Measurements from ENCODE around the gene COA4. TPM values are rescaled to one million over a fixed set of nuclear protein-coding genes. Genes with fewer than 3 reads are reported as not detected.
"Not testable (repeated sequence)": the region's sequence is repeated elsewhere in the genome, so short reads cannot be mapped to it uniquely, and the experiment has no call there.

Gene COA4
- total RNA-seq, 1 experiment from 2014 or later, result 127 TPM

GRCh38 chr11:73888244-73888643 is 11.6 kb upstream of the COA4 start:
- peaks cover 2% of the 10 kb centered on the region for H3K36me3 ChIP-seq (ENCODE audit: control insufficient read depth, insufficient read depth, low read length)
- intact Hi-C loops (cut with micrococcal nuclease; ENCODE audit: unreplicated experiment), result no loop called here
- no peaks in the 10 kb centered on the region for H3K4me1 ChIP-seq
- no peak for TF ChIP-seq CTCF (IDR thresholded peaks at IDR 0.05; ENCODE audit: insufficient read depth in 1 of 2, low read depth in 1 of 2, low read length in 1 of 2, severe bottlenecking in 1 of 2, unreplicated experiment in 1 of 2)
- Mint-ChIP-seq H3K27me3 (ENCODE audit: insufficient read depth, unreplicated experiment) (no peaks in the 10 kb centered on the region), H3K36me3 (ENCODE audit: insufficient read depth, unreplicated experiment) (peaks cover 31% of the 10 kb centered on the region), H3K4me1 (ENCODE audit: low read depth, unreplicated experiment) (no peaks in the 10 kb centered on the region), H3K4me3 (ENCODE audit: unreplicated experiment) (no peak overlapping the region), H3K9me3 (ENCODE audit: unreplicated experiment) (peaks cover 9% of the 10 kb centered on the region), H3K27ac (ENCODE audit: unreplicated experiment) (no peak overlapping the region)
- no peak overlapping the region for H3K4me3 ChIP-seq (ENCODE audit: low read depth, low read length)
- ChIA-PET CTCF (no interaction called here), POLR2A (no interaction called here)
- no peak for DNase-seq
- H3K9me3 ChIP-seq, result no peaks in the 10 kb centered on the region
- no peaks in the 10 kb centered on the region for H3K27me3 ChIP-seq (replicated peaks; ENCODE audit: control insufficient read depth, insufficient read depth, low read length)
- BruUV-seq (replicated peaks), result no TSS peak

GRCh38 chr11:73883856-73884255 is 7.2 kb upstream of the COA4 start:
- TF ChIP-seq CTCF (IDR thresholded peaks at IDR 0.05; ENCODE audit: insufficient read depth in 1 of 2, low read depth in 1 of 2, low read length in 1 of 2, severe bottlenecking in 1 of 2, unreplicated experiment in 1 of 2), result no peak
- ChIA-PET CTCF (no interaction called here), POLR2A (no interaction called here)
- H3K9me3 Mint-ChIP-seq (ENCODE audit: unreplicated experiment), result peaks cover 9% of the 10 kb centered on the region
- H3K27ac Mint-ChIP-seq (ENCODE audit: unreplicated experiment), result no peak overlapping the region
- no peak overlapping the region for H3K4me3 Mint-ChIP-seq (ENCODE audit: unreplicated experiment)
- no peaks in the 10 kb centered on the region for H3K27me3 Mint-ChIP-seq (ENCODE audit: insufficient read depth, unreplicated experiment)
- no peak for DNase-seq
- no peak overlapping the region for H3K4me3 ChIP-seq (ENCODE audit: low read depth, low read length)
- H3K36me3 ChIP-seq (ENCODE audit: control insufficient read depth, insufficient read depth, low read length), result peaks cover 4% of the 10 kb centered on the region
- no TSS peak for BruUV-seq (replicated peaks)
- no peaks in the 10 kb centered on the region for H3K27me3 ChIP-seq (replicated peaks; ENCODE audit: control insufficient read depth, insufficient read depth, low read length)
- intact Hi-C loops (cut with micrococcal nuclease; ENCODE audit: unreplicated experiment), result no loop called here
- H3K4me1 ChIP-seq, result no peaks in the 10 kb centered on the region
- H3K9me3 ChIP-seq, result no peaks in the 10 kb centered on the region
- no peaks in the 10 kb centered on the region for H3K4me1 Mint-ChIP-seq (ENCODE audit: low read depth, unreplicated experiment)
- H3K36me3 Mint-ChIP-seq (ENCODE audit: insufficient read depth, unreplicated experiment), result peaks cover 30% of the 10 kb centered on the region

DNA sequence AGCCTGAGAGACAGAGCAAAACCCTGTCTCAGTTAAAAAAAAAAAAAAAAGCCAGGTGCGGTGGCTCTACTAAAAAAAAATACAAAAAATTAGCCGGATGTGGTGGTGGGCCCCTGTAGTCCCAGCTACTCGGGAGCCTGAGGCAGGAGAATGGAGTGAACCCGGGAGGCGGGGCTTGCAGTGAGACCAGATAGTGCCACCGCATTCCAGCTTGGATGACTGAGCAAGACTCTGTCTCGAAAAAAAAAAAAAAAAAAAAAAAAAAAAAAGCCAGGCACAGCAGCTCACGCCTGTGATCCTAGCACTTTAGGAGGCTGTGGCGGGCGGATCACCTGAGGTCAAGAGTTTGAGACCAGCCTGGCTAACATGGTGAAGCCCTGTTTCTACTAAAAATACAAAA is 3.8 kb upstream of the COA4 start:
- H3K9me3 ChIP-seq; H3K9me3 Mint-ChIP-seq (ENCODE audit: unreplicated experiment); intact Hi-C loops (cut with micrococcal nuclease; ENCODE audit: unreplicated experiment); BruUV-seq (replicated peaks); H3K4me3 ChIP-seq (ENCODE audit: low read depth, low read length); H3K4me3 Mint-ChIP-seq (ENCODE audit: unreplicated experiment); H3K27ac Mint-ChIP-seq (ENCODE audit: unreplicated experiment); H3K4me1 Mint-ChIP-seq (ENCODE audit: low read depth, unreplicated experiment); CTCF ChIA-PET; H3K36me3 ChIP-seq (ENCODE audit: control insufficient read depth, insufficient read depth, low read length); H3K27me3 ChIP-seq (replicated peaks; ENCODE audit: control insufficient read depth, insufficient read depth, low read length); H3K27me3 Mint-ChIP-seq (ENCODE audit: insufficient read depth, unreplicated experiment): not testable (repeated sequence)
- POLR2A ChIA-PET, result interaction anchor here (0.5 to 0.8 kb wide), 2 partner anchors 101 to 120 kb away, joined by 3 read pairs; partner anchors contain the start of gene RAB6A
- peaks cover 13% of the 10 kb centered on the region; the same call in 1 of the 2 replicates for H3K4me1 ChIP-seq
- peak; percentile 70 to 81 for DNase-seq
- peaks cover 31% of the 10 kb centered on the region for H3K36me3 Mint-ChIP-seq (ENCODE audit: insufficient read depth, unreplicated experiment)

DNA sequence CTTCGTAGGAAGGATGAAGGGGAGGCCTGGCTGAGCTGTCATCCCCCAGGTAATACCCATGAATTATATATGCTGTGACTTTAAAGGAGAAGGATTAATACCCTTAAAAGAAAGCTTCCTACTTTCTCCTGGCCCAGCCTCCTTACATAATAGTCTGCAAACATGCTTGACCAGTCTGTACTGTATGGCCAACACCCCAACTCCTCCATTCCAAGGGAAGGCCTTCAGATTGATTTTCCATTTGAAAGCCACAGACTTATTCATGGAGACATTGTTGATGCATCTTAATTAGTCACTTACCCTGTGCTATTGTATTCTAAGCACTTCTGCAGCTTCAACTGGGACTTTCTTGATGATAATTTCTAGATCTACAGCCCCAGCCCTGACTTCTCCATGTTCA is 2.1 kb upstream of the COA4 start:
- Mint-ChIP-seq H3K27ac (ENCODE audit: unreplicated experiment) (no peak overlapping the region), H3K36me3 (ENCODE audit: insufficient read depth, unreplicated experiment) (peaks cover 36% of the 10 kb centered on the region), H3K27me3 (ENCODE audit: insufficient read depth, unreplicated experiment) (no peaks in the 10 kb centered on the region), H3K9me3 (ENCODE audit: unreplicated experiment) (no peaks in the 10 kb centered on the region), H3K4me1 (ENCODE audit: low read depth, unreplicated experiment) (peaks cover 6% of the 10 kb centered on the region), H3K4me3 (ENCODE audit: unreplicated experiment) (no peak overlapping the region)
- peaks cover 3% of the 10 kb centered on the region for H3K36me3 ChIP-seq (ENCODE audit: control insufficient read depth, insufficient read depth, low read length)
- no peaks in the 10 kb centered on the region for H3K27me3 ChIP-seq (replicated peaks; ENCODE audit: control insufficient read depth, insufficient read depth, low read length)
- no peaks in the 10 kb centered on the region for H3K9me3 ChIP-seq
- ChIA-PET POLR2A (interaction anchor here (0.6 kb wide), 1 partner anchor 1149 kb away, joined by 6 read pairs; no protein-coding TSS in a partner anchor), CTCF (no interaction called here)
- H3K4me3 ChIP-seq (ENCODE audit: low read depth, low read length), result no peak overlapping the region
- TF ChIP-seq CTCF (IDR thresholded peaks at IDR 0.05; ENCODE audit: insufficient read depth in 1 of 2, low read depth in 1 of 2, low read length in 1 of 2, severe bottlenecking in 1 of 2, unreplicated experiment in 1 of 2), result no peak
- intact Hi-C loops (cut with micrococcal nuclease; ENCODE audit: unreplicated experiment), result no loop called here
- H3K4me1 ChIP-seq, result peaks cover 23% of the 10 kb centered on the region
- DNase-seq, result no peak
- BruUV-seq (replicated peaks), result no TSS peak
